Activated T-helper 1 cell treated with anti-CD3 and anti-CD28 coated beads, Interleukin-12 subunit alpha, Interleukin-12 subunit beta, Interleukin-2, Interleukin-4 antibody, amounts not matched to agents 30 ng/mL and 10 ng/mL and 1 ng/mL, durations not matched to agents 14 hours and 24 hours and 36 hours (primary cell): Measurements from ENCODE around the gene RANBP3. TPM values are rescaled to one million over a fixed set of nuclear protein-coding genes. Genes with fewer than 3 reads are reported as not detected.
A peak's percentile ranks its signal among the peaks of the same experiment; 100 is the strongest.

ENCODE experiments used
- DNase-seq: peaks from one replicate; pipeline ENCODE4 v3.0.0; 2021; ENCODE audit warnings: low spot score
- H3K27ac Mint-ChIP-seq: one replicate; pipeline ENCODE4 v1.8.0; 2021; ENCODE audit warnings: mild to moderate bottlenecking, mixed read lengths
- H3K27me3 Mint-ChIP-seq: one replicate; pipeline ENCODE4 v1.8.0; 2022; ENCODE audit warnings: mild to moderate bottlenecking, moderate library complexity, mixed read lengths; ENCODE audit not compliant: insufficient read depth
- H3K36me3 Mint-ChIP-seq: one replicate; pipeline ENCODE4 v1.8.0; 2021; ENCODE audit warnings: low read depth, mixed read lengths
- H3K4me1 Mint-ChIP-seq: one replicate; pipeline ENCODE4 v1.8.0; 2021; ENCODE audit warnings: low read depth, mixed read lengths
- H3K4me3 Mint-ChIP-seq: one replicate; pipeline ENCODE4 v1.8.0; 2021; ENCODE audit warnings: mild to moderate bottlenecking, moderate library complexity, mixed read lengths
- H3K9me3 Mint-ChIP-seq: one replicate; pipeline ENCODE4 v1.8.0; 2021; ENCODE audit warnings: mixed read lengths
- intact Hi-C: fragments of 100-400 bp; cut with micrococcal nuclease; formaldehyde crosslinking; loops from one replicate; pipeline ENCODE4 v1.15.1; 2024
- total RNA-seq: library from RNA; stranded (reverse); gene quantifications from 2 replicates; pipeline ENCODE4 v1.2.3, GENCODE V29; 2022

The RANBP3 gene
- total RNA-seq, 1 donor from 2014 or later = 122 TPM

- Mint-ChIP-seq H3K9me3 (no peaks in the 10 kb centered on the region), H3K36me3 (peaks cover 21% of the 10 kb centered on the region), H3K27me3 (no peaks in the 10 kb centered on the region), H3K27ac (no peak overlapping the region), H3K4me3 (no peak overlapping the region), H3K4me1 (peaks cover 14% of the 10 kb centered on the region)
- DNase-seq = no peak
- intact Hi-C loops = no loop called here
Observed at GRCh38 chr19:5943045-5943444, 34.9 kb downstream of the RANBP3 start.

DNA sequence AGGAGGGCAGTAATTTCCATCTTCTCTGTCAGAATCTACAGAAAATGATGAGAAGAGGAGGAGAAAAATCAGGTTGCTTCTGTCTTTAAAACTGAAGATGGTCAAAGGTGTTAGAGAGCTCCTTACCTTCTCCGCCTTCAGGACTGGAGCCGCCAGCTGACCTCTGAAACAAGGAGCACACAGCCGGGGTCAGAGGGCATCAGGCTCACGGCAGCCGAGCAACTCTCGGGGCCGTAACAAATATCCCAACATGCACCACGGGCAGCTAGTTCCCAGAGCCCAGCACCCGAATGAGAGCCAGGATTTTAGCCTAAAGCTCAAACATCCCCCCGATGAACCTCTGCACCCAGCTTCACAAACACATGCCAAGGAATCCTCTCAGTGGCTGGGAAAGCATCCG, 36.3 kb downstream of the RANBP3 start:
- Mint-ChIP-seq H3K4me3 (no peak overlapping the region), H3K27me3 (no peaks in the 10 kb centered on the region), H3K27ac (peak overlapping the region; percentile 40), H3K36me3 (peaks cover 30% of the 10 kb centered on the region), H3K9me3 (no peaks in the 10 kb centered on the region), H3K4me1 (peaks cover 5% of the 10 kb centered on the region)
- DNase-seq = no peak
- intact Hi-C loops = no loop called here

DNA sequence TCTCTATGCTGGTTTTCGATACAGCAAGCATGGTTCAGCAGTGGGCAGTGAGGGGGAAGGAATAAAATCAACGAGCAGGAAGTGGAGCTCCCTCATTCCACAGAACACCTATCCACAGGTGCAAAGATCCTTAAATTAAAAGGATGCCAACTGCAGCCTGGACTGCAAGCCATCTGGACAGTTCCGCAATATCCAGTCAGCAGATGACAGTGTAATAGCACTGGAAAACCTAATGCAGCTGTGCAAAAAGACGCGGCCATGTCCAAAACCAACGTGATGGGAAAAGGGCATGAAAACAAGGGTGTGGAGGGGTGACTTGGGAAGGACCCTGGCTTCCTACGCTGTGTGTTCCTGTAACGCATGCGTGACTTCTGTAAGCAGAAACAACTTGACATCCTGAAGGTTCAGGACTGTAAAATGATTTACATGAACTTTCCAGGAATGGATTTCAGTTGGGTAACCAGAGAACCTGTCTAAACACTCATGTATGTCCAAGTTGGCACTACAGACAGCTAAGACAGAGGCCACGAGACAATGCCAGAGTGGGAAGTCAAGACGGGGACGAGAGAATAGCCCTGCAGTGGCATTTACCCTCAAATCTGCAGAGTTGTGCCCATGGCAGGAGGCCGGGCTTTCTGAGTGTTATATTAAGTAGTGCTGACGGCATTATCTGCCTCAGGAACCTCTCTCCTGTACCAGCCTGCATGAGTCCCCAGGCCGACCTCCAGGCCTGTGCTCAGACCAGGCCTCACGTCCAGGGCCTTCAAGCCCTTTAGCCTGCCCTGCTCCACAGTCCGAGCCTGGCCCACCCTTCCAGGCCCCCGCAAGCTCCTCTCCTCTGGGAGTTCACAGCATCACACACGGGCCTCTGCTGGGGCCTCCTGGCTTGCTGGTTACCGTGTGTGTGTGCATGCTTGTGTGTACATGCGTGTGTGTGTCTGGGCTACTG, 37.4 kb downstream of the RANBP3 start:
- Mint-ChIP-seq H3K4me3 (no peak overlapping the region), H3K27ac (no peak overlapping the region), H3K9me3 (no peaks in the 10 kb centered on the region), H3K4me1 (peaks cover 5% of the 10 kb centered on the region), H3K36me3 (peaks cover 27% of the 10 kb centered on the region), H3K27me3 (no peaks in the 10 kb centered on the region)
- intact Hi-C loops = no loop called here
- DNase-seq = no peak

- Mint-ChIP-seq H3K4me3 (no peak overlapping the region), H3K36me3 (peaks cover 32% of the 10 kb centered on the region), H3K9me3 (no peaks in the 10 kb centered on the region), H3K4me1 (no peaks in the 10 kb centered on the region), H3K27ac (no peak overlapping the region), H3K27me3 (no peaks in the 10 kb centered on the region)
- intact Hi-C loops = no loop called here
- DNase-seq = no peak
Observed at GRCh38 chr19:5937550-5937949, 40.4 kb downstream of the RANBP3 start.

DNA sequence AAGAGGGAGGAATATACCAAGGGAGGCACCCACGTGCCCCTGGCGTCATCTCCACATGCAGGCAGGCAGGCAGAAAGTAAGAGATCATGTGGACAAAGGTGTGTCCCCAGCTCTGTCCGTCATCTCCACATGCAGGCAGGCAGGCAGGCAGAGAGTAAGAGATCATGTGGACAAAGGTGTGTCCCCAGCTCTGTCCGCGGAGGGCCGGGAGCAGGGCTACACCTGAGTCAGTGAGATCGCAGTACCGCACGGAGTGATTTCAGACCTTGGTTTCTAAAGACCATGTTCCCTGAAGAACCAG, 41.7 kb downstream of the RANBP3 start:
- Mint-ChIP-seq H3K27ac (no peak overlapping the region), H3K9me3 (no peaks in the 10 kb centered on the region), H3K27me3 (no peaks in the 10 kb centered on the region), H3K4me1 (no peaks in the 10 kb centered on the region), H3K4me3 (no peak overlapping the region), H3K36me3 (peaks cover 30% of the 10 kb centered on the region)
- intact Hi-C loops = no loop called here
- no peak for DNase-seq

- no peaks in the 10 kb centered on the region for H3K9me3 Mint-ChIP-seq
- H3K27ac Mint-ChIP-seq = no peak overlapping the region
- H3K4me3 Mint-ChIP-seq = no peak overlapping the region
- peaks cover 32% of the 10 kb centered on the region for H3K36me3 Mint-ChIP-seq
- H3K27me3 Mint-ChIP-seq = no peaks in the 10 kb centered on the region
- intact Hi-C loops = no loop called here
- DNase-seq = no peak
- H3K4me1 Mint-ChIP-seq = no peaks in the 10 kb centered on the region
Observed at GRCh38 chr19:5935473-5936291, 42.3 kb downstream of the RANBP3 start.

- no peak overlapping the region for H3K4me3 Mint-ChIP-seq
- no peaks in the 10 kb centered on the region for H3K4me1 Mint-ChIP-seq
- no peak for DNase-seq
- no peaks in the 10 kb centered on the region for H3K9me3 Mint-ChIP-seq
- intact Hi-C loops = no loop called here
- H3K36me3 Mint-ChIP-seq = peaks cover 32% of the 10 kb centered on the region
- no peaks in the 10 kb centered on the region for H3K27me3 Mint-ChIP-seq
- H3K27ac Mint-ChIP-seq = no peak overlapping the region
Observed at GRCh38 chr19:5934774-5935472, 43.0 kb downstream of the RANBP3 start.

GRCh38 chr19:5934069-5934401, 43.9 kb downstream of the RANBP3 start:
- Mint-ChIP-seq H3K36me3 (peaks cover 31% of the 10 kb centered on the region), H3K4me1 (no peaks in the 10 kb centered on the region), H3K27ac (no peak overlapping the region)

DNA sequence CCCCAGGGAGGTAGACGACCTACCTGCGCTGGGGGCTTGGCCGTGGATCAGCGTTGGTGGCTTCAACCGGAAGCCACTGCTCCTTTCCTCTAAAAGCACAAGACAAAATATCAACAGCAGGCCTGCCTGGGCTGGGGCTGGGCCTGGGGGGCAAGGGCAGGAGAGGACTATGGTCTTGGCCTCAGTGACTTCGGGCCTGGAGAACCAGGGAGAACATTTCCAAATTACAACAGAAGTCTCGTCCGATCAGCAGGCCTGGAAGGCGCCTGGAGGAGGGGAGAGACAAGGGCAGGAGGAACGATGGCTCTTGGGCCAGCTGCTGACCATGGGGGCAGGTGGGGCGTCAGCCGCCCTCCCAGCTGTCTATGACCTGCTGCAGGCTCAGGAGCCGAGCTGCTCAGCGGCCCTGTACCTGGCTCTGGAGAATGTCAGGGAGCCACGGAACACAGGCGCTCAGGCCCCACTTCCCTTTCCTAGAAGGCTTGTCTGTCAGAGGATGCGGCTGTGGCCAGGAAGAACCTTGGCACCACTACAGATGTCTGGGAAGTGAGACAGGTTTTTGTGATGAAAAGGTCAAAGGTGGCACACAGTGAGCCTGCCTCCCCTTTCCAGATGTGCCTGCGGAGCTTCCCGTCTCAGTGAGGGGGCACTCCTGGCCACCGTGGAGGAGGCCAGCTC, 44.4 kb downstream of the RANBP3 start:
- H3K4me3 Mint-ChIP-seq = no peak overlapping the region
- no peaks in the 10 kb centered on the region for H3K9me3 Mint-ChIP-seq
- H3K27ac Mint-ChIP-seq = no peak overlapping the region

More at GRCh38 chr19:5934069-5934401, 43.9 kb downstream of the RANBP3 start:
- Mint-ChIP-seq H3K9me3 (no peaks in the 10 kb centered on the region), H3K4me3 (no peak overlapping the region), H3K27me3 (no peaks in the 10 kb centered on the region)
- intact Hi-C loops = no loop called here
- DNase-seq = no peak

DNA sequence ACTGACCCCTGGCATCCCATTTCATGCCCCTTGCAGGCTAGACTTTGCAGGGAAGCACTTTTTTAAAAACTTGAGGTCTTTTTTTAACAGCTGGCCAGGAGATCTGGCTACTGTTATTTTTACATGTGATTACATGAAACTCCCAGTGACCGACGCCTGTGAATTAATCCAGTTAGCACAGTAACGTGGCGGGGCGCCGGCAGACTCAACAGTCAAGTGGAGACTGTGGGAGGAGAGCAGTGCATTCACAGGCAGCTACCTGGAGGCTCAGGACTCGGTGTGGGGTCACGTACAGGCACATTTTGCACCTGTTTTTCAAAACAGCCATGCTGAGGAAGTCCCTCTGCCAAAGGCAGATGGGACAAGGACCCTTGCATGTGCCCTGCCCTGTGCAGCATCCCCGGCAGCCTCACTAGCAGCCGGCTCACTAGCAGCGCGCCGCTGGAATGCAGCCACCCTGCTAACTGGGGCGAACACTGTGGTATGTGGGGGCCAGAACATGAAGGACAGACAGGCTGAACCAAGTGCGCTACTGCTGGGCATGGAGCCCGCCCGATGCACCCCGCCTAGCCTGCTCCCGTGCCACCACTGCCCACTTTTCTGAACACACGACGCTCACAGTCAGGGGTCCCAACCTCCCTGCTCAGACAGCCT, 45.2 kb downstream of the RANBP3 start:
- Mint-ChIP-seq H3K36me3 (peaks cover 40% of the 10 kb centered on the region), H3K27me3 (no peaks in the 10 kb centered on the region), H3K4me3 (no peak overlapping the region), H3K4me1 (no peaks in the 10 kb centered on the region), H3K27ac (no peak overlapping the region), H3K9me3 (no peaks in the 10 kb centered on the region)
- intact Hi-C loops = no loop called here
- DNase-seq = no peak

More for the DNA sequence above, 44.4 kb downstream of the RANBP3 start:
- intact Hi-C loops = no loop called here
- H3K4me1 Mint-ChIP-seq = no peaks in the 10 kb centered on the region
- no peak for DNase-seq
- H3K36me3 Mint-ChIP-seq = peaks cover 36% of the 10 kb centered on the region
- H3K27me3 Mint-ChIP-seq = no peaks in the 10 kb centered on the region

GRCh38 chr19:5932146-5932545, 45.8 kb downstream of the RANBP3 start:
- no peak for DNase-seq
- H3K27me3 Mint-ChIP-seq = no peaks in the 10 kb centered on the region
- H3K9me3 Mint-ChIP-seq = no peaks in the 10 kb centered on the region
- H3K27ac Mint-ChIP-seq = no peak overlapping the region
- intact Hi-C loops = no loop called here
- H3K4me3 Mint-ChIP-seq = no peak overlapping the region
- H3K36me3 Mint-ChIP-seq = peaks cover 36% of the 10 kb centered on the region
- no peaks in the 10 kb centered on the region for H3K4me1 Mint-ChIP-seq

- intact Hi-C loops = no loop called here
Observed at GRCh38 chr19:5931251-5931650, 46.7 kb downstream of the RANBP3 start.

More at GRCh38 chr19:5931251-5931650, 46.7 kb downstream of the RANBP3 start:
- no peak overlapping the region for H3K4me3 Mint-ChIP-seq
- no peaks in the 10 kb centered on the region for H3K4me1 Mint-ChIP-seq
- H3K27me3 Mint-ChIP-seq = no peaks in the 10 kb centered on the region
- peaks cover 33% of the 10 kb centered on the region for H3K36me3 Mint-ChIP-seq
- no peaks in the 10 kb centered on the region for H3K9me3 Mint-ChIP-seq
- no peak for DNase-seq
- H3K27ac Mint-ChIP-seq = no peak overlapping the region
